Loucy (cell line): ENCODE results near the gene LYZL2.
A peak's percentile ranks its signal among the peaks of the same experiment; 100 is the strongest.

Experiments
- EZH2phosphoT487 ChIP-seq: fragments of 200-600 bp; IDR thresholded peaks from 2 replicates; pipeline ENCODE4 v1.6.1; 2018; ENCODE audit warnings: antibody characterized with exemption, mild to moderate bottlenecking, moderate library complexity, borderline replicate concordance
- TF ChIP-seq, protein P1 (sequence below): fragments of 200-600 bp; sonication (generic); conservative IDR thresholded peaks from 2 replicates; pipeline ENCODE4 v1.5.1; 2014; ENCODE audit warnings: mild to moderate bottlenecking, antibody characterized with exemption, low read length

DNA sequence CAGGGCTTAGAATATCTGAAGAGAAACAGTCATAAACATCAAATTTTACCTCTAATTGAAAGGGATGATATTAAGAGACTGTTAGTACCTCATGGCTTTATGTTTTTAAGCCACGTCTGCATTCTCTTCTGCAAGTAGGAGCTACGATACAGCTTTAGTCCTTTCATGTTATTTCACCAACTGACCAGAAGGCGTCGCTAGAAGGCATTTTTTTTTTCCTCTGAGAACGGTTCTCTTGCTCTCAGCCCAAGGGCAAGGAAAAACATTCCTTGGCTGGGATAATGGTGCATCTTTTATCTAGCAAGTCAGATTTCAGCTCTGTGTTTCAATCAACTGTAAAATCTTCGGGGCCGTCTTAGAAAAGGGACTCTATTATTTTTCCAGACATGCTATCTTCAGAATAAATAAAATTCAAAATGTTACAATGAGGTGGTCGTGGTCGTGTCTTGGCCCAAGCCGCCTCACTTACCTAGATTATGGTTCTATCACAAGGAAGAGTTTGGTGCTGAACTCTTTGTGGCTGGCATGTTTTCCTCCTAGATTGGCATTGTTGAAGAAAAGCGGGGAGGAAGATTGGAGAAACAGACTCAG lies 41.6 kb upstream of the LYZL2 start:
- TF ChIP-seq, protein P1, sequence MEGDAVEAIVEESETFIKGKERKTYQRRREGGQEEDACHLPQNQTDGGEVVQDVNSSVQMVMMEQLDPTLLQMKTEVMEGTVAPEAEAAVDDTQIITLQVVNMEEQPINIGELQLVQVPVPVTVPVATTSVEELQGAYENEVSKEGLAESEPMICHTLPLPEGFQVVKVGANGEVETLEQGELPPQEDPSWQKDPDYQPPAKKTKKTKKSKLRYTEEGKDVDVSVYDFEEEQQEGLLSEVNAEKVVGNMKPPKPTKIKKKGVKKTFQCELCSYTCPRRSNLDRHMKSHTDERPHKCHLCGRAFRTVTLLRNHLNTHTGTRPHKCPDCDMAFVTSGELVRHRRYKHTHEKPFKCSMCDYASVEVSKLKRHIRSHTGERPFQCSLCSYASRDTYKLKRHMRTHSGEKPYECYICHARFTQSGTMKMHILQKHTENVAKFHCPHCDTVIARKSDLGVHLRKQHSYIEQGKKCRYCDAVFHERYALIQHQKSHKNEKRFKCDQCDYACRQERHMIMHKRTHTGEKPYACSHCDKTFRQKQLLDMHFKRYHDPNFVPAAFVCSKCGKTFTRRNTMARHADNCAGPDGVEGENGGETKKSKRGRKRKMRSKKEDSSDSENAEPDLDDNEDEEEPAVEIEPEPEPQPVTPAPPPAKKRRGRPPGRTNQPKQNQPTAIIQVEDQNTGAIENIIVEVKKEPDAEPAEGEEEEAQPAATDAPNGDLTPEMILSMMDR: peak; percentile 81
- no peak for TF ChIP-seq EZH2phosphoT487
